Activated CD8-positive, alpha-beta memory T cell treated with anti-CD3 and anti-CD28 coated beads for 36 hours (primary cell): ENCODE measurements around the gene CDCA4. TPM values are rescaled to one million over a fixed set of nuclear protein-coding genes. Genes with fewer than 3 reads are reported as not detected.

Experiments used
- CTCF ChIA-PET: fragments of 350-600 bp; sonication (Branson Sonifier 250); formaldehyde crosslinking; loops from one replicate; lab custom pipeline; 2021; ENCODE audit warnings: antibody characterized with exemption; lab: Charles Lee
- POLR2A ChIA-PET: fragments of 350-600 bp; sonication (Branson Sonifier 250); formaldehyde crosslinking; loops from one replicate; lab custom pipeline; 2021; ENCODE audit warnings: antibody characterized with exemption; lab: Charles Lee
- total RNA-seq, 2 experiments: library from RNA; stranded (reverse); gene quantifications; one replicate each; pipeline ENCODE4 v1.2.3, GENCODE V29; 2021

Gene CDCA4
- total RNA-seq, 2 experiments from 2014 or later = 71.5 to 72.7 TPM

- ChIA-PET CTCF (interaction anchor here (0.9 to 3.6 kb wide), 8 partner anchors 10 to 85 kb away, joined by 4 to 16 read pairs (median 6); no protein-coding TSS in a partner anchor), POLR2A (interaction anchor here (1.3 kb wide), 1 partner anchor 26 kb away, joined by 6 read pairs; no protein-coding TSS in a partner anchor)
These were observed 40.0 kb upstream of the CDCA4 start for GRCh38 chr14:105060751-105061427.

- ChIA-PET CTCF (interaction anchor here (0.6 to 2.8 kb wide), 8 partner anchors 12 to 84 kb away, joined by 3 to 19 read pairs (median 6); no protein-coding TSS in a partner anchor), POLR2A (interaction anchor here (0.8 to 1.3 kb wide), 3 partner anchors 12 to 39 kb away, joined by 3 read pairs; partner anchors contain the start of gene CDCA4)
These were observed 39.2 kb upstream of the CDCA4 start for GRCh38 chr14:105059925-105060565.

- ChIA-PET POLR2A (interaction anchor here (0.6 to 1.9 kb wide), 5 partner anchors 12 to 38 kb away, joined by 3 to 5 read pairs (median 3); partner anchors contain the start of gene CDCA4), CTCF (interaction anchor here (1.1 to 2.8 kb wide), 9 partner anchors 14 to 110 kb away, joined by 3 to 19 read pairs (median 6); partner anchors contain the start of gene JAG2)
These were observed 38.4 kb upstream of the CDCA4 start for GRCh38 chr14:105059035-105059924.

DNA sequence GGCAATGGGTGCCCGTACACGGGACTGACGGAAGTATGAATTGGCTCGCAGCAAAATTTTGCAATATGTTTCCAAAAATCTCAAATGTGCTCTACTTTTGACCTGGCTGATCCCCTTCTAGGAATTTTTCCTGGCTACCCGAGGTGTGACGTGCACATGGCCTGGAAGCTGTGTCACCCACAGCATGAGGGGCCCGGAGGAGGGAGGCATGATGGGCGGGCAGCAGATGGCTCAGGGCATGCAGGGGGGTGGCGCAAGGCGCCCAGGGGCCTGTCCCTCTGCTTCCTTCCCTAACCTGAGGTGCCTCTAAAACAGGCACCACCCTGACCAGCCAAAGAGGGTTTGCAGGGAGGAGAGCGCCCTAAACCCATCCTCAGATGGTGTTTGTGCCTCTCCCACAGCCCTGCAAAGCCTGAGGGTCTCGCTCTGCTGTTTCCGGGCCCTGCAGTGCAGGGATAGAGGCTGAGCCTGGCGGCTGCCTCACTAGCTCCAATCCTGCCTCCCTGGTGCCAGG is 37.7 kb upstream of the CDCA4 start:
- CTCF ChIA-PET = interaction anchor here (1.1 to 2.8 kb wide), 8 partner anchors 11 to 110 kb away, joined by 3 to 19 read pairs (median 6); partner anchors contain the start of gene JAG2
- POLR2A ChIA-PET = interaction anchor here (0.6 to 1.9 kb wide), 3 partner anchors 12 to 28 kb away, joined by 4 to 5 read pairs (median 4); no protein-coding TSS in a partner anchor

- POLR2A ChIA-PET = no interaction called here
- CTCF ChIA-PET = interaction anchor here (1.5 to 2.8 kb wide), 2 partner anchors 17 to 30 kb away, joined by 4 to 6 read pairs; no protein-coding TSS in a partner anchor
These were observed 35.5 kb upstream of the CDCA4 start for GRCh38 chr14:105056303-105056831.

- ChIA-PET CTCF (interaction anchor here (1.5 to 2.8 kb wide), 2 partner anchors 10 to 31 kb away, joined by 4 to 9 read pairs; partner anchors contain the start of gene GPR132), POLR2A (no interaction called here)
These were observed 34.9 kb upstream of the CDCA4 start for GRCh38 chr14:105055736-105056302.

DNA sequence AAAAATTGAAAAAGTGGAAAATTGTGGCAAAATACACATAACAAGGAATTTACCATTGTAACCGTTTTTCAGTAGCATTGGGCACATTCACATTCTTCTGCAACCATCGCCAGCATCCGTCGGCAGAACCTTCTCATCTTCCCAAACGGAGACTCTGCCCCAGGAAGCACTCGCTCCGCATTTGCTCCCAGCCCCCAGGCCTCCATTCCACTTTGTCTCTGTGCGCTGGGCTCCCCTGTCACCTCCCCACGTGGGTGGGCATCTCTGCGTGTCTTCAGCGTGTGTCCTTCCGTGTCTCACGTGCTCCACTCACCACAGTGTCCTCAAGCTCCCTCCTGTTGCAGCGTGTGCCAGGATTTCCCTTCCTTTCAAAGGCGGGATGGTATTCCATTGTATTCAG is 34.5 kb upstream of the CDCA4 start:
- CTCF ChIA-PET = interaction anchor here (2.8 kb wide), 1 partner anchor 10 kb away, joined by 9 read pairs; the partner anchor contains the start of gene GPR132
- POLR2A ChIA-PET = no interaction called here

DNA sequence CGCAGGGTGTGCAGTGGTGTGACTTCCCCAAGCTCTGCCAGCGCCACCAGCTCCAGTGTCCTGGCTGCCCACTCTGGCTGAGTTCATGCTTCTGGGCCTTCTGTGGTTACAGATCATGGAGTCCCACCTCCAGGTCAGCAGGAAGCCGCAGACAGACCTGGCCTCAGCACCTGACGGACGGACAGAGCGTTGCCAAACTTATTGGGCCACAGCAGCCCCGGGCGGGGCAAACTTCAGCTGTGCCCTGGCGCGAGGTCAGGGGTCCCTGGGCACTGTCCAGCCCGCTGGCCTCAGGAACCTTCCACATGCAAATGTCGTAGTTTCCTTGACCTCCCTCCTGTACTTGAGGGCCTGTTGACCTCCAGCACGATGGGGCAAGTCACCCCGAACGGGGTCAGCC is 33.1 kb upstream of the CDCA4 start:
- ChIA-PET CTCF (interaction anchor here (0.7 to 2.8 kb wide), 3 partner anchors 11 to 442 kb away, joined by 4 to 9 read pairs (median 4); partner anchors contain the start of gene GPR132), POLR2A (interaction anchor here (0.7 kb wide), 1 partner anchor 36 kb away, joined by 3 read pairs; no protein-coding TSS in a partner anchor)

DNA sequence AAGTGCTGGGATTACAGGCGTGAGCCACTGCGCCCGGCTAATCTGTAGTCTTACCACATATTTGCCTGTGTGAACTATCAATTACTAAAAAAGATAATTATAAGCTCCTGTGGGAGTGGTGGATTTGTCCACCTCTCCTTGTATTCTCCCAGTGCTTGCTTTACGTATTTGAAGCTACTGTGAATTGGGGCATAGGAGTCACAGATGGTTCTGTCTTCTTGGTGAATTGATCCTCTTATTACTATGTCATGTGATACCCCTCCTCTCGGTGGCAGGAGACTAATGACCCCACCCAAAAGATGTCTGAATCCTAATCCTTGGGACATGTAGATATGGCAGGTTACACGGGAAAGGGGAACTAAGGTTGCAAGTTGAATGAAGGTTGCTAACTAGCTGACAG is 32.5 kb upstream of the CDCA4 start:
- POLR2A ChIA-PET = no interaction called here
- CTCF ChIA-PET = interaction anchor here (1.4 to 2.8 kb wide), 2 partner anchors 12 to 78 kb away, joined by 4 to 9 read pairs; partner anchors contain the start of gene GPR132

- ChIA-PET CTCF (no interaction called here), POLR2A (no interaction called here)
These were observed 31.2 kb upstream of the CDCA4 start for GRCh38 chr14:105052110-105052458.

- CTCF ChIA-PET = no interaction called here
- POLR2A ChIA-PET = no interaction called here
These were observed 30.6 kb upstream of the CDCA4 start for GRCh38 chr14:105051182-105052109.

DNA sequence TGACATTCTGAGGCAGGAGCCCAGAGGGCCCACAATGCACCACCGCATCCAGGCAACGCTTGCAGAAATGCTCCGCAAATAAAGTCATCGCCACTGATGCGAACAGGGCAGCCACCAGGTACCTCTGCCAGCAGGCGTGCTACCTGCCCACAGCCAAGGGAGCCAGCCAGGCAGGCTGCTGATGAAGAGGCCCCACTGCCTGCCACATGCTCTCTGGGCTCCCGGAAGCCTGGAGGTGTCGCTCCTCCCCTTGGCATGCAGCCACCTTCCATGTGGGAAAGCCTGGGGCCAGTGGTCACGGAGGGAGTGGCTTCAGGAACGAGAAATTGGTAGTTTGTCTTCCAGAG is 29.6 kb upstream of the CDCA4 start:
- CTCF ChIA-PET = no interaction called here
- POLR2A ChIA-PET = no interaction called here

- CTCF ChIA-PET = no interaction called here
- POLR2A ChIA-PET = no interaction called here
These were observed 29.1 kb upstream of the CDCA4 start for GRCh38 chr14:105049753-105050550.

- POLR2A ChIA-PET = interaction anchor here (1.1 to 1.2 kb wide), 2 partner anchors 40 to 44 kb away, joined by 3 to 6 read pairs; no protein-coding TSS in a partner anchor
- CTCF ChIA-PET = interaction anchor here (0.8 to 5.5 kb wide), 3 partner anchors 10 to 74 kb away, joined by 4 to 108 read pairs (median 7); no protein-coding TSS in a partner anchor
These were observed 26.6 kb upstream of the CDCA4 start for GRCh38 chr14:105047283-105048016.

DNA sequence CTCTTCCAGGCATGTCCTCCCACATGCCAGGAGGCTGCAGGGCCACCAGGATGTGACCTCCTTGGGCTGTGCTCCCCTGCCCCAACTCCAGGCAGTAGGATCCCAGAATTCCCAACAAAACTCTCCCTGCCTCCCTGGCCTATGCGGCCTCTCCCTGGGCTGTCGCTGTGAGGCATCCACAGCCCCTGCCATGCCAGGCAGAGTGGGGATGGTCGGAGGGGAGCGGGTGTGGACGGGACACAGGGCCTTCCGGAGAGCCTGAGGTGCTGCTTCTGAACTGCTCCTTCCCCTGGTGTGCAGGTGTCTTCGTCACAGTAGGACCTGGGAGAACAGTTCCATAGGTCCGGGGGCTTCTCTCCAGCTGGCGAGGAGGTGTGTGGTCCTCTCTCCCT is 26.0 kb upstream of the CDCA4 start:
- ChIA-PET CTCF (interaction anchor here (0.7 to 5.5 kb wide), 10 partner anchors 11 to 271 kb away, joined by 3 to 108 read pairs (median 10); partner anchors contain the start of genes CDCA4, CLBA1 and GPR132), POLR2A (interaction anchor here (0.6 to 1.3 kb wide), 7 partner anchors 11 to 294 kb away, joined by 3 to 10 read pairs (median 4); partner anchors contain the start of genes CDCA4, GPR132, PACS2 and SIVA1)
